RWPE2 (cell line): ENCODE results near the gene BHLHA15.
"Not testable (repeated sequence)": the region's sequence is repeated elsewhere in the genome, so short reads cannot be mapped to it uniquely, and the experiment has no call there.

ENCODE experiments used
- ATAC-seq: fragments of 200-7000 bp; cut with Tn5 transposase; 3 replicates; pipeline ENCODE4 v1.9.1; 2021; ENCODE audit warnings: low read depth
- DNase-seq: peaks from one replicate; pipeline ENCODE4 v3.0.0-alpha.2; 2020; ENCODE audit warnings: low spot score
- H3K27ac ChIP-seq: fragments of 450-650 bp; 2 replicates; pipeline ENCODE4 v1.5.1; 2017; ENCODE audit warnings: mild to moderate bottlenecking; ENCODE audit not compliant: poor library complexity, severe bottlenecking
- H3K27me3 ChIP-seq: fragments of 250-450 bp; sonication (Bioruptor Pico); 2 replicates; pipeline ENCODE4 v1.5.1; 2021; ENCODE audit warnings: mild to moderate bottlenecking, moderate library complexity; ENCODE audit not compliant: insufficient read depth, poor library complexity, severe bottlenecking
- H3K36me3 ChIP-seq: fragments of 250-450 bp; sonication (Bioruptor Pico); 2 replicates; pipeline ENCODE4 v1.5.1; 2020; ENCODE audit warnings: low read depth, mild to moderate bottlenecking, moderate library complexity
- H3K4me1 ChIP-seq: fragments of 250-450 bp; sonication (Bioruptor Pico); 2 replicates; pipeline ENCODE4 v1.5.1; 2021; ENCODE audit warnings: mild to moderate bottlenecking, moderate library complexity; ENCODE audit not compliant: insufficient read depth, poor library complexity, severe bottlenecking
- H3K4me3 ChIP-seq: fragments of 250-450 bp; sonication (Bioruptor Pico); 2 replicates; pipeline ENCODE4 v1.5.1; 2021; ENCODE audit warnings: mild to moderate bottlenecking, moderate library complexity; ENCODE audit not compliant: severe bottlenecking
- H3K9me3 ChIP-seq: fragments of 250-450 bp; sonication (Bioruptor Pico); 2 replicates; pipeline ENCODE4 v1.5.1; 2021; ENCODE audit warnings: mild to moderate bottlenecking, moderate library complexity; ENCODE audit not compliant: severe bottlenecking
- CTCF ChIP-seq: fragments of 450-650 bp; IDR thresholded peaks from one replicate; pipeline ENCODE4 v1.5.1; 2017; ENCODE audit warnings: mild to moderate bottlenecking, moderate library complexity; ENCODE audit not compliant: poor library complexity, severe bottlenecking

Gene BHLHA15

DNA sequence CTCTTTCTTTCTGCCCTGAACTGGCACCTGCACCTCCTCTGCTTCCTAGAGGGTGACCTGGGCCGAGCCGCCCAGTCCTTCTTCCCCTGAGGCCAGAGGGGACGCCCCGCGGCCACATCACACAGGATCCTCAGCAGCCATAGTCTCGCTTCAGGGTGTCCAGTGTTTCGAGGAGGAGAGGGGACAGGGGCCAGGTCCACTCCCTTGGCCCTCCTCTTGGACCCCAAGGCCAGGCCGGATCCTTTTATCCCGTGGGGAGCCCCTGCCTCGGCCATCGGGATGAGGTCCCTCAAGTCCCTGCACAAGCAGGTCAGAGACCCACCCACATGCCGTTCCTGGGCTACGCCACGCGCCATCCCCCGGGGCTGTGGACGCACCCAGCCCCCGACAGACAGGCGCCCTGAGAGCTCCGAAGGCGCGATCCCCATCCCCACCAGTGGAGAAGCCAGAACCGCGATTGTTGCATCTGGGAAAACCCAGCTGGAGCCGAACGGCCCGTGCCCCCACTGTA is 3.6 kb downstream of the BHLHA15 start:
- Histone ChIP-seq H3K27me3 (no peaks in the 10 kb centered on the region), H3K4me3 (no peak overlapping the region), H3K4me1 (no peaks in the 10 kb centered on the region), H3K27ac (no peak overlapping the region), H3K36me3 (no peaks in the 10 kb centered on the region), H3K9me3 (no peaks in the 10 kb centered on the region)
- DNase-seq (no peak), ATAC-seq (no peak)
- no peak for TF ChIP-seq CTCF

GRCh38 chr7:98215561-98216495 is 4.6 kb downstream of the BHLHA15 start:
- no peak overlapping the region for H3K27ac ChIP-seq
- no peaks in the 10 kb centered on the region for H3K36me3 ChIP-seq
- no peaks in the 10 kb centered on the region for H3K27me3 ChIP-seq
- H3K4me1 ChIP-seq = no peaks in the 10 kb centered on the region
- TF ChIP-seq CTCF = no peak
- no peaks in the 10 kb centered on the region for H3K9me3 ChIP-seq
- ATAC-seq = no peak
- DNase-seq = peak; percentile 36
- no peak overlapping the region for H3K4me3 ChIP-seq

DNA sequence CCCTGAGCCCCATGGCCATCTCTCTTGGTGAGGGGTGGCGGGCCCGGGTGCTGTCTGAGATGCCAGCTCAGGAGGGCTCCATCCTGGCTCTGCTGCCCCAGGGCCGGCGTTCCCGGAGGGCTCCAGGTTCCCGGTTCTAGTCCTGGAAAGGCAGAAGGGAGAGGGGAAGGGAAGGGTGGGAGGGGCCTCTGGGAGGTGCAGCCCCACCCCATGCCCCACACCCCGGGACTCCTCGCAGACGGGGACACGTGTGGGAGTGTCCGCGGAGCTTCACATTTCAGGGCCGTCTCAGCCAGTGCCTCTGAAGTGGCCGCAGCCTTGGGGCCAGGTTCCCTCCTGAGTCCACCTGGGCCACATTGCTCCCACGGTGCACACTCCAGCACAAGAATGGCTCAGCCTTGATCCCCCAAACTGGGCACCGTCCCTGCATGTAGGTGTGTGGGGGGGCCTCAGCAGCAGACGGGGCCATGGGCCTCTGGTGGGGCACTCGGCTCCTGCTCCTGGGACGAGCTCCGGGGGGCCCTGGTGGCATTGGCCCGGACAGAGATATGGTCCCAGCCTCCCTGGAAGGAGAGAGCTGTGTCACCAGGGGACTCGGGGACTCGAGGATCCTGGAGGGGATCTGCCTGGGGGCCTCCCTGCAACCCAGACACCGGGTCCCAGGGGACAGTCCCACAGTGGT is 5.8 kb downstream of the BHLHA15 start:
- no peaks in the 10 kb centered on the region for H3K9me3 ChIP-seq
- ATAC-seq = no peak
- H3K4me3 ChIP-seq = no peak overlapping the region
- no peak overlapping the region for H3K27ac ChIP-seq
- H3K4me1 ChIP-seq = no peaks in the 10 kb centered on the region
- no peak for DNase-seq
- no peak for TF ChIP-seq CTCF
- no peaks in the 10 kb centered on the region for H3K36me3 ChIP-seq
- no peaks in the 10 kb centered on the region for H3K27me3 ChIP-seq

DNA sequence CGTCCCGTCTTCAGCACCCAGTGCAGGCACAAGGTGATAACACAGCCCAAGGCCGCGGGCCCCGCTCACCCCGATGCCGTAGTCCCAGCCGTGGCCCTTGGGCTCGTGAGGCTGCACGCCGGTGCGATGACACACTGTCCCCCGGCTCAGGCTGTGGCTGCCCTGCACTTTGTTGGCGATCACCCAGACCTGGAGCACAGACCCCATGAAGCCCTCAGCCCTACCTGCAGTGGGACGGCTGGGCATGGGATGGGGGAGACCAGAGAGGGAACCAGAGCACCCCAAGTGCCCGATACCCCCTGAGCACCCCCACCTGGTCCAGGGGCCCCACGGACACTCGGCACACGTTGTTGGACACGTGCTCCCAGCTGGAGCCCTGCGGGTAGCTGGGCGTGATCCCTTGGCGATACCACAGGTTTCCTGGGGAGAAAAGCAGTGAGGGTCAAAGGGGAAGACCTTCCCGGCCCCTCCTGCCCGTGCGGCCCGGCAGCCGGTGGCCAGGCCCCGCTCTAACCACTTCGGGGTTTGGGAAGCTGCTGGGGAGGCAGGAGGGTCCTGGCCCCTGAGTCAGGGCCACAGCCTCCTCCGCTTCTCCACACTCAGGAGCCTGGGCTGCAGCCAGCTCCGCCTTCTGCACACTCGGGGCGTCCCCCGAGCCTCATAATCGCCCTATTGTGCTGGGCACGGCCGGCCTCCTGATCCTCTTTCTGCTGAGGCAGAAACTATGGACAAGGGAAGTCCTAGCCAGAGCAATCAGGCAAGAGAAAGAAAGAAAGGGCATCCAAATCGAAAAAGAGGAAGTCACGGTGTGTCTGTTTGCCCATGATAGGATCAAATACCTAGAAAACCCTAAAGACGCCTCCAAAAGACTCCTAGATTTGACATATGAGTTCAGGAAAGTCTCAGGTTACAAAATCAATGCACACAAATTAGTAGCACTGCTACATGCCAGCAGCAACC is 6.7 kb downstream of the BHLHA15 start:
- DNase-seq (peak; percentile 54), ATAC-seq (no peak)
- no peaks in the 10 kb centered on the region for H3K4me1 ChIP-seq
- no peaks in the 10 kb centered on the region for H3K36me3 ChIP-seq
- no peaks in the 10 kb centered on the region for H3K9me3 ChIP-seq
- no peak overlapping the region for H3K27ac ChIP-seq
- H3K27me3 ChIP-seq = no peaks in the 10 kb centered on the region
- no peak for TF ChIP-seq CTCF
- no peak overlapping the region for H3K4me3 ChIP-seq

GRCh38 chr7:98219382-98219781 is 8.1 kb downstream of the BHLHA15 start:
- H3K27me3 ChIP-seq, H3K4me1 ChIP-seq, H3K36me3 ChIP-seq, ATAC-seq, DNase-seq, H3K27ac ChIP-seq, H3K4me3 ChIP-seq, H3K9me3 ChIP-seq: not testable (repeated sequence)
